Ectodermal cell (in vitro differentiated cells): Measurements from ENCODE around the gene DOK3.

Source experiments
- H3K27ac ChIP-seq: 2 replicates; pipeline ENCODE4 v1.7.0; 2013; ENCODE audit warnings: mild to moderate bottlenecking, low read depth, low read length; ENCODE audit not compliant: insufficient read depth, poor library complexity, severe bottlenecking
- H3K27me3 ChIP-seq: 2 replicates; pipeline ENCODE4 v1.7.0; 2013; ENCODE audit warnings: mild to moderate bottlenecking, low read length; ENCODE audit not compliant: insufficient read depth, control insufficient read depth, poor library complexity, severe bottlenecking
- H3K36me3 ChIP-seq: one replicate; pipeline ENCODE4 v1.7.0; 2013; ENCODE audit warnings: low read length; ENCODE audit not compliant: control insufficient read depth, insufficient read depth
- H3K4me1 ChIP-seq: one replicate; pipeline ENCODE4 v1.7.0; 2013; ENCODE audit warnings: low read length; ENCODE audit not compliant: control insufficient read depth, insufficient read depth
- H3K4me3 ChIP-seq: 2 replicates; pipeline ENCODE4 v1.7.0; 2013; ENCODE audit warnings: low read depth, low read length, control low read depth; ENCODE audit not compliant: insufficient read depth
- H3K9me3 ChIP-seq: 2 replicates; pipeline ENCODE4 v1.7.0; 2013; ENCODE audit warnings: mild to moderate bottlenecking, low read length, moderate library complexity; ENCODE audit not compliant: control insufficient read depth
- WGBS, 2 experiments: methylation state at CpG; one replicate each; pipeline ENCODE4 v1.1.7; 2013; ENCODE audit warnings: missing lambda C conversion rate in 2 of 2; 5-methylcytosine and 5-hydroxymethylcytosine counted together

The DOK3 gene

GRCh38 chr5:177513500-177513899 is 3.9 kb upstream of the DOK3 start:
- H3K27ac ChIP-seq = no peak overlapping the region
- H3K36me3 ChIP-seq = peaks cover 33% of the 10 kb centered on the region
- H3K27me3 ChIP-seq = no peaks in the 10 kb centered on the region
- WGBS, 2 experiments = 96% methylated on average over 15 of the region's 15 CpGs
- peaks cover 12% of the 10 kb centered on the region for H3K4me1 ChIP-seq
- H3K4me3 ChIP-seq = no peak overlapping the region
- H3K9me3 ChIP-seq = no peaks in the 10 kb centered on the region

DNA sequence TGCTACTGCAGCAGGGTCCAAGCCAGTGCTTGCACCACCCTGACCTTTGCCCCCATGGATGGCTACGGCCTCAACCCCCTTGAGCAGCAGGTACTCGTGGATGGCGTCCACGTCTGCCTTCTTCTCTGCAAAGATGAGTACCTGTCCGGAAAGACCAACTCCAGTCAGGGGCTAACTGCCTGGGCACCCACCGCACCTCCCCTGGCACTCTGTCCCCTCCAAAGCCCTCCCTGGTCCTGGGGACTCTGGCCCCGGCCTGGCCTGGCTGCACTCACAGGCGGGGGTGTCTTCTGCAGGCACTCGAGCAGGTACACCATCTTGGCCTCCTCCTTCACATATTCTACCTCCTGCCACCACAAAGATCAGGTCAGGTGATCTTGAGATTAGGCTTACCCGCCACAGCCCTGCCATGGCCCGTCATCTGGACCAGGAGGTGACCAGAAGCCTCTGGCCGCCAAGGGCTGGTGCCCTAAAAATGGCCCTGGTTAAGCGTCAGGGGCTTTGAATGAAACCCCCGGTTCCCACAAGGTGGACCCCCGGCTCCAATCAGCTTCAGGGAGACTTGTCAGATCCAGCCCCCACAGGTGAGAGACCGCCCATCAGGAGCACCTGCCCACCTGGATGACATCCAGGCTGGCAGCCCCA is 3.2 kb upstream of the DOK3 start:
- no peaks in the 10 kb centered on the region for H3K27me3 ChIP-seq
- no peak overlapping the region for H3K27ac ChIP-seq
- no peak overlapping the region for H3K4me3 ChIP-seq
- no peaks in the 10 kb centered on the region for H3K9me3 ChIP-seq
- H3K36me3 ChIP-seq = peaks cover 33% of the 10 kb centered on the region
- 91 to 93% methylated on average over 16 of the region's 16 CpGs for WGBS, 2 experiments
- peaks cover 12% of the 10 kb centered on the region for H3K4me1 ChIP-seq

GRCh38 chr5:177511796-177512675 is 2.4 kb upstream of the DOK3 start:
- peaks cover 12% of the 10 kb centered on the region for H3K4me1 ChIP-seq
- H3K9me3 ChIP-seq = no peaks in the 10 kb centered on the region
- H3K36me3 ChIP-seq = peaks cover 33% of the 10 kb centered on the region

GRCh38 chr5:177511181-177511580 is 1.6 kb upstream of the DOK3 start:
- H3K4me1 ChIP-seq = peaks cover 12% of the 10 kb centered on the region
- no peaks in the 10 kb centered on the region for H3K27me3 ChIP-seq
- no peaks in the 10 kb centered on the region for H3K9me3 ChIP-seq
- H3K36me3 ChIP-seq = peaks cover 33% of the 10 kb centered on the region
- 94 to 95% methylated on average over 5 of the region's 5 CpGs for WGBS, 2 experiments
- no peak overlapping the region for H3K4me3 ChIP-seq
- H3K27ac ChIP-seq = no peak overlapping the region

More at GRCh38 chr5:177511796-177512675, 2.4 kb upstream of the DOK3 start:
- no peak overlapping the region for H3K4me3 ChIP-seq
- 95 to 96% methylated on average over 34 of the region's 34 CpGs for WGBS, 2 experiments
- no peaks in the 10 kb centered on the region for H3K27me3 ChIP-seq
- no peak overlapping the region for H3K27ac ChIP-seq

DNA sequence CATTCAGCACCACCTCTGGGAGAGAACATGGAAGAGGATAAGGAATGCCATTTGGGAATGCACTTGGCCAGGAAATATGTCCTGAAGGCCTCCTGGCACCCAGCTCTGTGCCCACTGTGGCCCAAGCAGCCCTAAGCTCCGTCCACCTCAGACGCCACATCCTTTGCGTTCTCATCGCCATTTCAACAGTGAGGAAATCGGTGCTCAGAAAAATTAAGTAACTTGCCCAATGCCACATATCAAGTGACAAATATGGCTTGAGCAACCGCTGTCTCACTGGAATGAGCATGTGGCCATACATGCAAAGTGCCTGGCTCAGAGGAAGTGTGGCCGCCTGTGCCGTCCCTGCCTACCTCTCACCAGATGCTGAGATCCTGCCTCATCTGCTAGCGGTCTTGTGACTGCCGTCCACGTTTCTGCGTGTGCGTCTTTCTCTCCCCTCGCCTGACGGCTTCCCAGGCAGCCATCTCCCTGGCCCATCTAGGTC is 984 bp upstream of the DOK3 start:
- 95 to 96% methylated on average over 15 of the region's 15 CpGs for WGBS, 2 experiments
- H3K4me1 ChIP-seq = peaks cover 7% of the 10 kb centered on the region
- H3K36me3 ChIP-seq = peaks cover 33% of the 10 kb centered on the region

GRCh38 chr5:177509991-177510566 is 453 bp upstream of the DOK3 start:
- Histone ChIP-seq H3K27ac (no peak overlapping the region), H3K36me3 (peaks cover 29% of the 10 kb centered on the region), H3K4me3 (no peak overlapping the region), H3K4me1 (peaks cover 7% of the 10 kb centered on the region), H3K9me3 (no peaks in the 10 kb centered on the region), H3K27me3 (no peaks in the 10 kb centered on the region)
- WGBS, 2 experiments = 86 to 90% methylated on average over 11 of the region's 11 CpGs

More for the DNA sequence above, 984 bp upstream of the DOK3 start:
- H3K4me3 ChIP-seq = no peak overlapping the region
- H3K27me3 ChIP-seq = no peaks in the 10 kb centered on the region
- H3K9me3 ChIP-seq = no peaks in the 10 kb centered on the region
- no peak overlapping the region for H3K27ac ChIP-seq

GRCh38 chr5:177508837-177509236 is 789 bp downstream of the DOK3 start:
- 72 to 78% methylated on average over 8 of the region's 8 CpGs for WGBS, 2 experiments
- no peak overlapping the region for H3K27ac ChIP-seq
- peaks cover 18% of the 10 kb centered on the region for H3K36me3 ChIP-seq
- peaks cover 7% of the 10 kb centered on the region for H3K4me1 ChIP-seq
- no peak overlapping the region for H3K4me3 ChIP-seq
- no peaks in the 10 kb centered on the region for H3K27me3 ChIP-seq
- H3K9me3 ChIP-seq = no peaks in the 10 kb centered on the region

GRCh38 chr5:177508221-177508611 is 1.4 kb downstream of the DOK3 start:
- Histone ChIP-seq H3K27ac (no peak overlapping the region), H3K9me3 (no peaks in the 10 kb centered on the region), H3K4me1 (peaks cover 7% of the 10 kb centered on the region), H3K4me3 (no peak overlapping the region), H3K27me3 (no peaks in the 10 kb centered on the region), H3K36me3 (peaks cover 12% of the 10 kb centered on the region)
- 94 to 95% methylated on average over 26 of the region's 26 CpGs for WGBS, 2 experiments

GRCh38 chr5:177507596-177508220 is 1.9 kb downstream of the DOK3 start:
- Histone ChIP-seq H3K27ac (no peak overlapping the region), H3K4me3 (no peak overlapping the region), H3K27me3 (no peaks in the 10 kb centered on the region), H3K9me3 (no peaks in the 10 kb centered on the region), H3K36me3 (peaks cover 8% of the 10 kb centered on the region), H3K4me1 (peaks cover 7% of the 10 kb centered on the region)
- 92 to 94% methylated on average over 17 of the region's 17 CpGs for WGBS, 2 experiments

DNA sequence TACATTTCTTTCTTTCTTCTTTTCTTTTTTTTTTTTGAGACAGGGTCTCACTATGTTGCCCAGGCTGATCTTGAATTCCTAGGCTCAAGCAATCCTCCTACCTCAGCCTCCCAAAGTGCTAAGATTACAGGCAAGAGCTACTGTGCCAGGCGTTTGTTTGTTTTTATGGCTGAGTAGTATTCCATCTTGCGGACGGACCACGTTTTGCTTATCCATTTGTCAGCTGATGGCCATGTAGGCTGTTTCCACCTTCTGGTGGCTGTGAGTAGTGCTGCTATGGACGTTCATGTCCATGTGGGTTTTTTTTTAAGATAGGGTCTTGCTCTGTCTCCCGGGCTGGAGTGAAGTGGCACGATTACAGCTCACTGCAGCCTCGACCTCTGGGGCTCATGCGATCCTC is 2.5 kb downstream of the DOK3 start:
- H3K27ac ChIP-seq = no peak overlapping the region
- 89 to 90% methylated on average over 9 of the region's 9 CpGs for WGBS, 2 experiments
- H3K4me1 ChIP-seq = peaks cover 10% of the 10 kb centered on the region
- no peaks in the 10 kb centered on the region for H3K27me3 ChIP-seq
- no peak overlapping the region for H3K4me3 ChIP-seq
- H3K9me3 ChIP-seq = no peaks in the 10 kb centered on the region
- H3K36me3 ChIP-seq = peaks cover 8% of the 10 kb centered on the region
